NT2/D1 (cell line): ENCODE results near the gene DACH1.

Experiments
- YY1 ChIP-seq: IDR thresholded peaks from 2 replicates; pipeline ENCODE4 v1.6.1; 2011; ENCODE audit not compliant: insufficient read length, insufficient read depth
- ZNF274 ChIP-seq: IDR thresholded peaks from 2 replicates; pipeline ENCODE4 v1.6.1; 2011; ENCODE audit warnings: mild to moderate bottlenecking, low read depth, low read length

GRCh38 chr13:71876648-71877255 is 9.7 kb upstream of the DACH1 start:
- TF ChIP-seq ZNF274 (no peak), YY1 (no peak)
